ENCODE measurements around the gene FGB.

DNA sequence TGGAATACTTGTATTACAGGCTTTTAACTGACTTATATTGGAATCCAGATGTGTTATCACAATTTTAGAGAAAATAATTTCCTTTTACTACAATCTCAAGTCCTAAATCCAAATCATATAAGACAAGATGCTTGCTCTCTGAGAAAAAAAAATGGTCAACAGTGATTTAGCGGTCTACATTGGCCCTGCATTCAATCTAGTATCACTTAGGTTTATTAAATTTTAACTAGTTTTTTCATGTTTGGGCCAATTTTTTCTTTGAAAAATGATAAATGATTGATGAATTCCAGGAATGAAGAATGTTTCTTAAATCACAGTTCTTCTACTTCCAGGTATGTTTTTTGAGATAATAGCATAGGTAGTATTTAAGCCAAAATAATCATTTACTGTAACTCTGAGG lies 52.4 kb downstream of the FGB start:
- TF ChIP-seq CTCF (conservative IDR thresholded peaks at IDR 0.05 in 1 of 2, IDR thresholded peaks at IDR 0.05 in 1 of 2; ENCODE audit: extremely low read depth in 1 of 2, insufficient read depth in 1 of 2, low read depth in 1 of 2, low read length in 2 of 2) (no peak), EZH2 (IDR thresholded peaks at IDR 0.05; ENCODE audit: borderline replicate concordance, low read length) (no peak)

All from mammary epithelial cell (primary cell).